Subcutaneous adipose tissue (tissue), 4 donors: Measurements from ENCODE around the gene KLF1. TPM values are rescaled to one million over a fixed set of nuclear protein-coding genes. Genes with fewer than 3 reads are reported as not detected.

Experiments
- total RNA-seq, 4 donors: library from RNA; depleted of rRNA; stranded (reverse); fragments of >200 nt; gene quantifications; one replicate each; pipeline ENCODE4 v1.1.0, GENCODE V29; 2016
- TF ChIP-seq, protein P1 (sequence below): fragments of 450-650 bp; IDR thresholded peaks from one replicate; pipeline ENCODE4 v1.5.1; 2016; ENCODE audit warnings: low read depth, mild to moderate bottlenecking, control low read depth, antibody characterized with exemption, moderate library complexity

The KLF1 gene
- total RNA-seq, 4 donors from 2014 or later: not detected

GRCh38 chr19:12859546-12859945 lies 27.5 kb downstream of the KLF1 start:
- TF ChIP-seq, protein P1, sequence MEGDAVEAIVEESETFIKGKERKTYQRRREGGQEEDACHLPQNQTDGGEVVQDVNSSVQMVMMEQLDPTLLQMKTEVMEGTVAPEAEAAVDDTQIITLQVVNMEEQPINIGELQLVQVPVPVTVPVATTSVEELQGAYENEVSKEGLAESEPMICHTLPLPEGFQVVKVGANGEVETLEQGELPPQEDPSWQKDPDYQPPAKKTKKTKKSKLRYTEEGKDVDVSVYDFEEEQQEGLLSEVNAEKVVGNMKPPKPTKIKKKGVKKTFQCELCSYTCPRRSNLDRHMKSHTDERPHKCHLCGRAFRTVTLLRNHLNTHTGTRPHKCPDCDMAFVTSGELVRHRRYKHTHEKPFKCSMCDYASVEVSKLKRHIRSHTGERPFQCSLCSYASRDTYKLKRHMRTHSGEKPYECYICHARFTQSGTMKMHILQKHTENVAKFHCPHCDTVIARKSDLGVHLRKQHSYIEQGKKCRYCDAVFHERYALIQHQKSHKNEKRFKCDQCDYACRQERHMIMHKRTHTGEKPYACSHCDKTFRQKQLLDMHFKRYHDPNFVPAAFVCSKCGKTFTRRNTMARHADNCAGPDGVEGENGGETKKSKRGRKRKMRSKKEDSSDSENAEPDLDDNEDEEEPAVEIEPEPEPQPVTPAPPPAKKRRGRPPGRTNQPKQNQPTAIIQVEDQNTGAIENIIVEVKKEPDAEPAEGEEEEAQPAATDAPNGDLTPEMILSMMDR: no peak

DNA sequence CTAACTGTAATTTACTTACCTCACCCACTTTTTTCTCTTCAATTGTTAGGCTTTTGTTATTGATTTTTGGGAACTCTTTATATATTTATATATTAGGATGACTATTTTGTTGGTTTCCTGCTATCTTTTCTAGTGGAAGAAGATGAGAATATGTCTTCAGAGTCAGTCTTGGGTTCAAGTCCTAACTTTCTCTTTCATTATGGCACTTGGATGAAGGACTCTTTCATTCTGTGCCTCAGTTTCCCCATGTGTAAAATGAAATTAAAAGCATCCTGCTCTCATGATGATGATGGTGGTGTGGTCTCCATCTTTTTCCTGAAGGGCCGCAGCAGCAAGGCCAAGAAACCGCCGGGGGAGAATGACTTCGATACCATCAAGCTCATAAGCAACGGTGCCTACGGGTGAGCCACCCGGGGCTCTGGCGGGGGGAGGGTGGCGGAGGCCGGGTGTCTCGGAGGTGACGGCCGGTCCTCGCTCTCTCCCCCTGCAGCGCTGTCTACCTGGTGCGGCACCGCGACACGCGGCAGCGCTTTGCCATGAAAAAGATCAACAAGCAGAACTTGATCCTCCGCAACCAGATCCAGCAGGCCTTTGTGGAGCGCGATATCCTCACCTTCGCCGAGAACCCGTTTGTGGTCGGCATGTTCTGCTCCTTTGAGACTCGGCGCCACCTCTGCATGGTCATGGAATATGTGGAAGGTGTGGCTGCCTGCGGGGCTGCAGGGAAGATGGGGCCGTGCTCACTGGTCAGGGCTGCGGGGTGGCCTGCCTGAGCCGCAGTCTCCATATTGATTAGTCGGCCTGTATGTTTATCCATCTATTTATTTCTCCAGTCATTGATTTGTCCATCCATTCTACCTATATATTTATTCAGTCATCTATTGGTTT lies 28.7 kb downstream of the KLF1 start:
- TF ChIP-seq, protein P1: no peak

GRCh38 chr19:12856653-12857052 lies 30.3 kb downstream of the KLF1 start:
- TF ChIP-seq, protein P1: no peak

DNA sequence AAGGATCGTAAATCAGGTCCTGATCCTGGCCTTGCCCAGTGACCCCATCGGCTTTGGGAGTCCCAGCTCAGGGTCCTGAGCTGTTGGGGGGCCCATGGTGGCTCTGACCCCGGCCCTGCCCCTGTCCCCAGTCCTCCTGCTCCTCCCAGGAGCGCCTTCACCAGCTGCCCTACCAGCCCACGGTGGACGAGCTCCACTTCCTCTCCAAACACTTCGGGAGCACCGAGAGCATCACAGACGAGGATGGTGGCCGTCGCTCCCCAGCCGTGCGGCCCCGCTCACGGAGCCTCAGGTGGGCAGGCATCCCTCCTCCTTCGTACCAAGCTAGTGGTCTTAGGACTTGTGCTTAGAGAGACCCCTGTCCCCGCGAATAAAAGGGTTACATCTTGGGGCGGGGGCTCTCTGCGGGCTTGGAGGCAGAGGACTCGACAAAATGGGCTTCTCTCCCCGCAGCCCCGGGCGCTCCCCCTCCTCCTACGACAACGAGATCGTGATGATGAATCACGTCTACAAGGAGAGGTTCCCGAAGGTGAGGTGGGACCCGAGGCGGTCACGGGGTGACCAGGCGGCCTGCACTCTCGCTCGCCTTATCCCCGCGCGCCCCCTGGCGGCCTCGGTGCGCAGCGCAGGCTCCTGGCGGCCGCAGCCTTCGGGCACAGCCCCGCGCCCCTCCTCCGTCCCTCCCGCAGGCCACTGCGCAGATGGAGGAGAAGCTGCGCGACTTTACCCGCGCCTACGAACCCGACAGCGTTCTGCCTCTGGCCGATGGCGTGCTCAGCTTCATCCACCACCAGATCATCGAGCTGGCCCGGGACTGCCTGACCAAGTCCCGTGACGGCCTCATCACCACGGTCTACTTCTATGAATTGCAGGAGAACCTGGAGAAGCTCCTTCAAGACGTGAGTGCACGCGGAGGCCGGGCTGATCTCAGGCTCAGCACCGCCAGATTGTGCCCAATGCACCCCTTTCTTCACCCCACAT lies 39.6 kb downstream of the KLF1 start:
- TF ChIP-seq, protein P1: no peak

GRCh38 chr19:12843999-12844732 lies 42.8 kb downstream of the KLF1 start:
- TF ChIP-seq, protein P1: no peak

- TF ChIP-seq, protein P1: no peak
These were observed 43.7 kb downstream of the KLF1 start for GRCh38 chr19:12843328-12843727.
